Activated gamma-delta T cell (primary cell): Measurements from ENCODE around the gene MAB21L1.

Experiments used
- DNase-seq: peaks from one replicate; lab custom pipeline; 2025; lab: John Stamatoyannopoulos, UW

The MAB21L1 gene

DNA sequence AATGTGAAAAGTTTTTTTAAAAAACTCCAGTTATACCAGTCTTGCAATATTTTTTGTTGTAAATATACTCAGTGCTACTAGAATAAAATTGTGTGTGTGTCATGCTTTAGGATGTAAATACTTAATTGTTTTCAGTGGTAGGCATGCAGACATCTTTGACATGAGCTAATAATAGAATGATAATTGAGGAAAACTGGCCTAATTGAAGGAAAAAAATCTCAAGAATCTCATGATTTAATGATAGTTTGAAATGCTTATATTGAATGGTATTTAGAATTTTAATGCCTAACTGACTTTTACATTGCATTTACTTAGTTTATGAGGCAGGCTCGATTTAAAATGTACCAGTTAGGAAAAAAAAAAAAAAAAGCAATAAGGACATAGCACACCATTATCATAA is 3.2 kb upstream of the MAB21L1 start:
- DNase-seq: no peak

DNA sequence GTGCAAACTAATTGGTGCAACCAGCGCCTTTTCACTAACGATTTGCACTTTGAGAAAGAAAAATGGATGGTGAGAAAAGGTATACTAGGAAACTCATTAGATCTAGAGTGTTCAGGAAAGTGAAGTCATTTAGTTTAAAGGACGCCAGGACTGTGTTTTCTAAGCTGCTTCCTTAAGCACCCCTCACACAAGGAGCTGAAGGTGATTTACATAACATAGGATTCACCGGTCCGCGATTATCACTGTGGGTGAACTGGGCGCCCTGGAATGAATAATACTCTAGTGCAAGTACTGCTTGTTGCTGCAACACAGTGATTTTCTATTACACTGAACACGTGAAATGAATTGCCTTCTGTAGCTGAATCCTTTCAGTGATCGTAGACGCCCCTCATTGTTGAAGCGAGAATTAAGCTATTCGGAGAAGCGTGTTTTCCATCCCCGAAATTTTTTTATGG is 2.6 kb upstream of the MAB21L1 start:
- DNase-seq: no peak

DNA sequence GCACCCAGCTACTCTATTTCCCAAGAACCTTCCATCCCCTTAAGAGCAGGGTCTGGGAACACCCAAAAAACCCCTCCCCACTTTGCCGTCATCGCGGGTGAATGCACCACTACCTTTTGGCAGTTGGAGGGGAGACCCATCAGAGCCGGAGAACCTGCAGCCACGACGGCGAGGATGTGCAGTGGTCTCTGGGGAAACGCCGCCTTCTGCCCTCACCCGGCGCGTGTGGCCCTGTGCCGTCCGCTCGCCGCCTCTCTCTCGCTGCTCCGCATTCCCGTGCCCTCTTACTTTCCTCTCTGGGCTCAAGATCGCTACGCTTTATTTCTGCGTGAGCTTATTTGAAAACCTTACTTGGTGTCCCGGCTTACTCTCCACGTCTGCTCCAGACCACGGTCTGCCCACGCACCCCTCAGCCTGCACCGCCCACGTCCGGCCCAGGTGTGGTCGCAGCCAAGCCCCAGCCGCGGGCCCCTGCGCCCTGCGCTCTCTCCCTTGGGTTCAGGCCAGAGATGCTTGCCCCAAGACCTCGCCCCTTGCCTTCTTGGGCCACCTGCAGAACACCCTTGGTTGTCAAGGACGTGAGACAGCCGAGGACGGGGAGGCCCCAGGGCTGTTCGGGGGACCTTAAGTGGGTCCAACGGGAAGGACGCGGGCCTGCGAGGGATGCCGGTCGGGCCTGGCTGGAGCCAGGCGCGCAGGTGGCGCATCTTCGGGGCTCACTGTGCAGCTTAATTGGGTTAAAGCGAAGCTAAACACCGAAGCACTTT is 2.0 kb upstream of the MAB21L1 start:
- no peak for DNase-seq

DNA sequence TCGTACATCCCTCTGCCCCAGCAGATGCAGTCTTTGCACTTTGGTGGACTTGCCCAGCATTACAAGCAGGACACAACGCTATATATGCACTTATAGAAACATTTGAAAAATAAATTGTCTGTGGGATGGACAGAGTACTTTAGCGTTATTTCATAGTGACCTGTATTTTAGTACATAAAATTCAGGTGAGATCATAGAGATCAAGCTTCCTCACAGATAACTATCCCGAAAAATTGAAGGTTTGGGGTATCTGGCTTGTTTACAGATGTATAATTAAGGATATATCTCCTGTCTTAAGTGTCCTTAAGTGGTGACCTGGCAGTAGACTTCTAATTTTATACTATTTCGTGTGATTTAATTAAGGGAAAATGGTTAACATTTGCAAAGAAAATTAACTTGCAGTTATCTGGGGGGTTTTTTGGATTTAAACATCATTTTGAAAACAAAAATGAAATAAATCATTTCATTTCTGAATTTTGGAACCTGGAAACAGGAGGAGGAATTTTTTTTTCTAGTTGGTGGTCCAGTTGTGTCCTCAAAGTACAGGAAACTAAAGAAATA is 977 bp upstream of the MAB21L1 start:
- DNase-seq: no peak

DNA sequence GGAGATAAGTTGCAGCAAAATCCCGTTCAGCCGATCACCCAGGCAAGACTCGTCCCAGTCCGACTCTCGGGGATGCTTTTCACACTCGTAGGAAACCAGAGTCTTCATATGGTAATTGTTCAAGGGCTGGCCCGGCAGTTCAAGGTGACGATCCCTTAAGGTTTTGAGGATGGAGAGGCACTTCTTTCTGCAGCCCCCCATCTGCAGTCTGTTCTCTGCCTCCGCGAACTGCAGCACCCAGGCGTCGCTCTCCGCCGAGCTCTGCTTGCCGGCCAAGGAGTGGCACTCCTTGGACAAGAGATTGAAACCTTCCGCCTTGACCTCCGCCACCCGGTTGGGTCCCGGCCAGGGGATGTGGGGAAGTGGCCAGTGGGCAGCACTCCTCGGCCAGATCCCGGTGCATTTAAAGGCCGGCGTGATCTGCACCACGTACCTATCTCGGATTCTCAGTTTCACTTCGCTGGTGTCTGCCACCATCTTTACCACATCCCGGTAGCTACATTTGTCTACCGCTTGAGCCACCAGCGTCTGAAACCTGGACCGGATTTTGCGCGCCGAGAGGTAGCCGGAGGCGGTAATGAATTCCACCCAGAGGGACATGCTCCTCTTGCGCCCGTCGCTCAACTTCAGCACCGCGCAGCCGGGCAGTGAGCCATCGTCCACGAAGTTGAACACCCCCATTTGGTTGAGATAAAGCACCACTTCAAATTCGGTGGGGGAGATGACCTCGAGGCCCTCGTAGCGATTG is 1.1 kb downstream of the MAB21L1 start:
- DNase-seq: no peak

DNA sequence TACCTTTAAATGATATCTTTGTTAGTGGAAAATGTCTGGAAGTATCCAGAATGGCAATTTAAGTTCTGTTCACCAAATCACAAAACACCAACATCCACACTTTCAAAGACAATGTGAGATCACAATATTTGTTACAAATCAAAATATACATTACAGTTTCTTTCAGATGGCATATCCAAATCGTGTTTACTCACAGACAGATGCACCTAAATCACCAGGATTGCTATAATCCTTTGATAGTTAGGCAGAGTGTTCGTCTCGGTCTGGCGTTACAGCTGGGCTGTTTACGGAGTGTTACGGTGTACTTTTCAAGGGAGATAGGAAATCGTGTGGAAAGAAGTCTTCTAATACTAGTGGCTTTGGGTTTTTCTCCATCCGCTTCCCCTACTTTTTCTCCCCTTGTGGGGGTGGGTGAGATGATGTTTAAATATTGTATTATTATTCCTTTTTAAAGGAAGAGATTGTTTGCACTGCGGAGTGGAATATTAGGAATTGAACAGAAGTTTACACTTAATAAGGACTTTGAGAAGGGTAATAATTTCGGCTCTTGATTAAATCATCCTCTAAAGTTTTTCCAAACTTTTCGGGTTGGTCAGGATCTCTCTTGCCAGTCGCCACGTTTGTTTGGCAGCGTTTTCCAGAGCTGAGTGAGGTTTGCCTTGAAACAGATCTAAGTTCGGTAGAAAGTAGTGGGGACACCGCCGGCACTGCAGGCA is 1.8 kb downstream of the MAB21L1 start:
- DNase-seq: no peak

DNA sequence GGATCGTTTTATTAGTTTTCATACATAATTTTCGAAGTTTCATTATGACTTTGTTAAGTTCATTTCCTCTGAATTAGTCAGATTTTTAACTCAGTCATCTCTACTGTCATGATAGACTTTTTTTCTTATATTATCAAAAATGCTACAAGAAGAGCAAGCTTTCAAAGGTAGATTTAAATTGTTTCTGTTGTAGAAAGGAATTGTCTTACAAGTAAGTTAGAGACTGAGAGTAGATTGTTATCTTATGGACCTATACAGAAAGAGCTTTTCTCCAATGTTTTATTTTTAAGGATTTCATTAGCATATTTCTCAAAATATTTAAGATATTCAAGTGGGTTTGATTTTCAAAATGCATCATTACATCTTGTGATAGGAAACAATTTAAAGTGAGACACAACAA is 2.7 kb downstream of the MAB21L1 start:
- DNase-seq: no peak

DNA sequence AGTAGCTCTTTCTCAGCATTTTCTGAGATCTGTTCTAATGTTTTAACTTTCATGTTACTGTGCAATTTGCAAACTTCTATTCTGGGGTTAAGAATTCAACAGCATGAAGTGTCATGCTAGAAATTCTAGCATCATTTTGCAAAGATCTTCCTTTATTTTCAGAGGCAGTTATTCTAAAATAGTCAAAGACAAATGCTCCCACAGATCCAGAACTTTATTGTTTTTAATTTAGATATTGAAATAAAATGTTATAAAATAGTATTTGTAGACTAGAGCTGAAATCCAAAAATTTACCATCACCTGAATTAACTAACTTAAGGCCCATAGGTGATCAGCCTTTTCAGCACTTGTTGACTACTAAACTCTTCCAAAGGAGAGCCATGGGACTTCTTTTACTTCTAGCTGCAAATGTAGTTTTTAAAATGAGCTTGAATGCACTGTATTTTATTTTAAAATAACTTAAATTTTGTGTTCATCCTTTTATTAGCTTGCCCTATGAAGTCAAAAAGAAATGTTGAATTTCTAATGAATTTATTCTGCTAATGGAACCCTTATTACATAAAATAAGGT is 3.2 kb downstream of the MAB21L1 start:
- no peak for DNase-seq

DNA sequence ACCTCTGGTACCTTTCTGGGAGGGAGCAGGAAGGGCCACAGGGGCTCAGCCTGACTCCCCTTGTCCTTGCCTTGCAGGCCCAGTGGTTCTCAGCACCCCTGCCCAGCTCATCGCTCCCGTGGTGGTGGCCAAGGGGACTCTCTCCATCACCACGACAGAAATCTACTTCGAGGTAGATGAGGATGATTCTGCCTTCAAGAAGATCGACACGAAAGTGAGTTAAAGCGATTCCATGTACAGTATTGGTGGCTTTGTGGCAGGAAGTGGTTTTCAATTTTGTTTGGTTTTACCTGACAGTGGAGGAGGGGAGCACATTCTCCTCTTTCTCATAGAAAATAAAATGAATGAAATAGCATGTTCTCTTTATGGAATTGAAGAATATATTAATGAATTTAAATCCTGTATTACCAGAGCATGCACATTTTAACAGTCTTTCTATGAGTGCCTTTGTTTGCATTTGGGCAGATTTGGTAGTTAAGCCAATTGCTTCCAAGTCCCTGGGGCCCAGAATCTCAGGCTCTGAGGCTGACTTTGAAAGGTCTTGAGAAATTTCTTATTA is 4.1 kb downstream of the MAB21L1 start:
- no peak for DNase-seq

DNA sequence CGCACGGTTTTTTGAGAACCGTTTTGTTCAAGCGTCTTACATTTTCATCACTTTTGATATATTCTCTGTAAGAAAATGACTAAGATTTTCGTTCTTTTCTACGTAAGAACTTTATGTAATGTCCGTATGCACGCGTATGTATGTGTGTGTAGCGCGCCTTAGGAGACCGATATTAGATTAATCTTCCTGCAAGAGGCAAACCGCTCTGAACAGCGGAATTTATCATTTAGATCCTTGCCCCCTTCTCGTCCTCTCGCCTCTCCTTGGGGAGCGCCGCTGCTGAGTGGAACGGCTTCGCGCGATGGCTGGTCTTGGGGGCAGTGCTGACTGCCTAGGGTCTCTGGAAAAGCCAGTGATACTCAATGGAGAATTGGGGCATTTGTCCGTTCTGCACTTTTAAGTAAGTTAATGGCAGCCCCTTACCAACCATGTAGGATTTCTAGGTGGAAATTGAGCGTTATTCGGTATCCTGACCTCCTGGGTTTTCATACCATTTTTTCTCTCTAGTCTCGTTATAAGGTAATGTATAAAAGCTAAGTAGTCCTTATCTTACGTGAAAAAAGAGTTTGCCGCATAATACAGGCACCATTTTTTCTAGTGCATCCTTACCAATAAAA is 4.7 kb downstream of the MAB21L1 start:
- no peak for DNase-seq

DNA sequence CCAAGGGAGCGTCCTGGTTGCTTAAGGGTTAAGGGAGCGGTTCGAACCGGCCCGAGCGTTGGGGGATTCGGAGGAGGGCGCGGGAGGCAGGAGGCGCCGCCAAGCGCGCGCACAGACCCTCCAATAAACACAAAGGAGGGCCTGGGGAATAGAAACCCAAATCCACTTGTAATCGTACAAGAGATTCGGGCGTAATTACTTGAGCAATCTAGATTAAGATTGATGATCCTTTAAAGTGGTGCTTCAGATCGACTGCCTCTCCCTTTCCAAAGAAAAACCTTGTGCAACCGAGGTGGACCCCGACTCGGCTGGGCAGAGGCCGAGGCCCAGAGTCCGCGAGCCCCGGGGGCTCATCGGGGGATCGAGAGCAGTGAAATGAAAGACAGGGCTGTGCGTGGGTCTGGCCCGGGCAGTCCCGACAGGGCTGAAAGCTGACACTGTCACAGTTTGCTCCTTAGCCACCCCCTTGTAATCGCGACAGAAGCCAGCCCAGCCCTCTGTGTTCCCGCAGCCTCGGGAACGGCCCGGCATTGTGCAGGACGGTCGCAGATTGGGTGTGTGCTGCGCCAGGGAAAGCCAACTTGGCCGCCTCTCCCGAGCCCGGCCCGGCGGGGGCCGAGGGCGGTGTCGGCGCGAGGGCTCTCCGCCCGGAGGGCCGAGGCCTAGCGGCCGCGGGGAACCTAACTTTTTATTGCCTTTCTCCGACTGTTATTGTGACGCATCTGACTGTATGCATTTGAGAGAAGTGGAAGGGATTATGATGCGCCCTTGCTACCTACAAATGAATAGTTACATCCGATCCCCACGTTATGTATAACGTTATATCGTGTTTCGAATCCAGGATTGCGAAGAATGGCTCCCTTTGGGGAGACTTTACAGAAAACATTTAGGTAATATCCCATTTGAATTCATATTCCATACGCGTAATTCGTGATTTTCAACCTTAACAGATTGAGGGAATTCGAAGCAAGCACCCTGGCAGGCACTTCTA is 5.5 kb downstream of the MAB21L1 start:
- no peak for DNase-seq

DNA sequence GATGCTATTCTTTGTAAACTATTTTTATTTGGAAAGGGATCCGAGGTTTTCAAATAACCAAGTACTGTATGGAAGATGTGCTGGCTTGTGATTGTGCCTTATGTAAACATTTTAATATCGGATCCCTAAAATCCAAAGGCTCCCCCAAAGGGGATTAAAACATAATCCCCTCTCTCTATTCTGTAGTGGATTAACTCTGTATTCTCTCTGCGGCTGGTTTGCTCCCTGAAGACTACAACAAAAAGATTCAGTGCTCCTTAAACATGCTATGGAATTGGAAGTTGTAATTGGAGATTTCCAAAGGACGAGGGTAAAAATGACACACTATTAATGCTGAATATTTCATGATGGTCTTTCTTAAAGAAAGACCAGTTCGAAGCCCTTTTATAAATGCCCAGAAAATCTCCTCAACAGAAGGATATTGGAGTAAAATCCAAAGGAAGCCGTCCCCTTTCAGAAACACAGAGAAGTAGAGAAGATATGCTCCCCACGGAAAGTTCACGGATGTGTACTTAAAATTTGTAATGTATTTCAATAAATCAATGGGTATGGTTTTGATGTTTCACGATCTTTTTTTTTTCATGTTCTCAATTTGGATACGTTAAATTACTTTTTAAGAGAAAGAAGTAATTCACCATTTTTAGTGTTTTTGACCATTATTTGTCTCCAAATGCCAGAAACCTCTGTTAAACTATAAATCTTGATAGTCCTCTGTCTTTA is 6.5 kb downstream of the MAB21L1 start:
- no peak for DNase-seq

DNA sequence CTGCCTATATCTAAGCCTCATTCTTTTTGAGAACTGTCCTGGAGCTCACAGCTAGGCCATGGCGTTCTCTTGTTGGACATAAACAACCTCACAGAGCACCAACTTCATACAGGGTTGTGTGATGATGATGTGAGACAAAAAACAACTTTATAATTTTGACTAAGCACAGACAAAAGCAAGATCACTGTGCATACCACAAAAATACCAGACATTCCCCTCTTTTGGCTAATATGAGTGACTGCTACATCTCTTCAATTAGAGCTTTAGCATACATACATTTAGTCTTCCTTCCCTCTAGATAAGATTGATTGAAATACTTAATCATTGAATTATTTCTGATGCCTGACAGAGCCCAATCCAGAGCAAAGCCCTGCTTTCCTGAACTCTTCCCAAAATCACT is 8.3 kb downstream of the MAB21L1 start:
- DNase-seq: no peak

DNA sequence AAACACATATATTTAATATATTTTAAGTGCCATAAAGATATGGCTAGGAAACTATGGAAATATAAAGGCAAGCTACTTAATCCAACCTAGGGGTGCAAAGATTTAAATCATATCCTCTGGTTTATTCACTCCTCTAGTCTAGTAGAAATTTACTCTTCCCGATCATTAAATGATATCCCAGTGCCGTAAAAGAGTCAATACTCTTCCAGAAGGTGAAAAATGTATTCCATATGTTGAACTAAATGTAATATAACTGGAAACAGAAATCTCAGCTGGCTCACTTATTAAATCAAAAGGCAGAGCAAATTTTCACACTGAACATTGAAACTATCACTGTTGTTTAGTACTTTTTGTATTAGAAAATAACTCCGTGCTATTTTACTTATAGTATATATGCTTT is 11.1 kb downstream of the MAB21L1 start:
- no peak for DNase-seq

DNA sequence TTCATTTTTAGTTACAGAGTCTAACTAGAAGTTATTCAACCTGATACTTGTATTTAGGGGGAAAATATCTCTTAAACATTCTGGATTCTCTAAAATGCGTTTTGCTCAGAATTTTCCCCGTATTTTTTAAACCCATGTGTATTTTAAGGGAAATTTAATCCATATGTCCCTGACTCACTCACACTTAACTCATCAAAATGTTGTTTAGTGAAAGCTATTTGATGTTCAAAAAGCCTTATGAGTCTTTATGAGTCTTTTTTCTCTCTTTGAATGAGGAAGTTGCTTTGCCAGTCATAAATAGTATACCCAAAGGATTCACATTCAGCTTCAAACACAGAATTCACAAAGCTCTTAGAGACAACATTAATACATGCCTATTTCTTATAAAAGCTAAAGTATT is 16.4 kb downstream of the MAB21L1 start:
- no peak for DNase-seq

DNA sequence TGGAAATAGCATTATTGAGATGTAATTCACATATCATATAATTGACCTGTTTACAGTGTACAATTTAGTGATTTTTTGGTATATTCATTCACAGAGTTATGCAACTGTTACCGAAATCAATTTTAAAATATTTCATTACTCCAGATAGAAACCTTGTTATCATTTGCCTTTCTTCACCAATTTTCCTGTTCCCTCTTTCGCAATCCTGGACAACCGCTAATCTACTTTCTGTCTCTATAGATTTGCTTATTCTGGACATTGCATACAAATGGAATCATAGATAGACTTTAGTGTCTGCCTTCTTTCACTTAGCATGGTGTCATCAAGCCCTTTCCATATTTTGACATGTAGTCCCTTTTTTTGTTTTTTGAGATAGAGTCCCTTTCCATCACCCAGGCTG is 19.2 kb downstream of the MAB21L1 start:
- DNase-seq: no peak

DNA sequence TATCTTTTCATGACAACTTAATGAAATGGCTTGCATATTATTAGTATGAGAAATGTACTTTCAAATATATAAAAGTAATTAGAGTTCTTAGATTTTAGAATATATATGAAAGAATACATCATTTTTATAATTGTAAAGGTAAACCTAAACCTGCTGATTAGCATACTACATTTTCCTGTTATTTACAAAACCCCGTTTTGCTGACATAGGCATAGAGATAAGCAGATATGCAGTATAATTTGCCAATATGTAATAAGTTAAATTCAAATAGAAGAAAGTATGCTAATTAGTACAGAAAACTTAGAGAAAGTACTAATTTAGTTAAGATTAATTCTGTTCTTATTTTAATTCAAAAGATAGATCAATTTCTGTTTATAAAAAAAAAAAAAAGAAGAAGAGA is 21.5 kb downstream of the MAB21L1 start:
- DNase-seq: no peak

DNA sequence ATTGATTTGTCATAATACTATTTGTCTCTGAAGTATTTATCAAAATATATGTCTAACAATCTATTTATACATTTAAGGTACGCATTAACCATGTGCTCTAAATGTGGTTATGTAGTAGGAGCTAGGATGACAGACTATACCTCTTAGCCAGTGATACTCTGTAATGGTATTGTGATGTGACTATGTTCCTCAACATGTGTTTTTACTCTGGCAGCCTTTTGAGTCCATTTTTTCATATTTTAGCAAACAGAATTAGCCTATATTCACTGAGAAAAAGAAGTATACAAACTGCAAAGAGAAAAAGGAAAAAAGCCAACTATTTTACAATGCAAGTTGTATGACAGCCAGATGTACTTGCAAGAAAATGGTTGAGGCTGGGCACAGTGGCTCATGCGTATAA is 26.7 kb downstream of the MAB21L1 start:
- DNase-seq: no peak

DNA sequence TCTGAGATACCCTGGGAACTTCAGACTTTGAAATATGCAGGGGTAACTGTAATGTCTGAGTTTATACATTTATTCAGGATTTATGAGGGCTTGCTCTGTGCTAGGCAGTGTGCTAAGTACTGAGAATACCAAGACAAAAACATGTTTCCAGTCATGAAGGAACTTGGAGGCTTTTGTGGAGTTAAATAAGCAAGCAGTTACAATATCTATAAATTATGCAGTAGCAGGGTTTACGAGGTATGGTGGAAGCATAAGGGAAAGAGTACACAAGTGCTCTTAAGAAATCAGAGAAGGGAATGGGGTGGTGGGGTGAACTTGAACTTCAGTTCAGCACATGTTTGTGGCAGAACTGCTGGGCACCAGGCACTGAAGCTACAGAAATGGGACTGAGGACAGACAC is 28.0 kb downstream of the MAB21L1 start:
- no peak for DNase-seq
